HepG2 (cell line): ENCODE results near the gene HDAC4. TPM values are rescaled to one million over a fixed set of nuclear protein-coding genes. Genes with fewer than 3 reads are reported as not detected.

Experiments used
- ATAC-seq: fragments of 200-7000 bp; cut with Tn5 transposase; 3 replicates; pipeline ENCODE4 v1.9.1; 2020; ENCODE audit warnings: mild to moderate bottlenecking, moderate library complexity
- BruUV-seq: library from RNA; stranded (reverse); fragments of 400-500 nt; replicated peaks from 2 replicates; lab custom pipeline; 2021; lab: Mats Ljungman, UMichigan
- CTCF ChIA-PET: fragments of 300-600 bp; formaldehyde crosslinking; extraction: SDS; loops from one replicate; lab custom pipeline; 2021; ENCODE audit warnings: low total read pairs, inconsistent platforms, low intra/inter-chr PET ratio; lab: Yijun Ruan, JAX
- POLR2A ChIA-PET: fragments of 350-600 bp; sonication (Branson Sonifier 250); formaldehyde crosslinking; loops from one replicate; lab custom pipeline; 2020; ENCODE audit warnings: antibody characterized with exemption, inconsistent platforms; lab: Yijun Ruan, JAX
- DNase-seq: peaks from one replicate; pipeline ENCODE4 v3.0.0-alpha.2; 2015; ENCODE audit warnings: low spot score
- FAIRE-seq: peaks from 3 replicates; lab custom pipeline; 2011; peaks lifted over from hg19 to GRCh38; lab: Jason Lieb, UNC
- H2AFZ ChIP-seq: one replicate; pipeline ENCODE4 v1.6.1; 2011; ENCODE audit warnings: low read length, inconsistent platforms
- H3K27ac ChIP-seq: fragments of 300-600 bp; 3 replicates; pipeline ENCODE4 v1.8.0; 2011; ENCODE audit warnings: mixed run types, mild to moderate bottlenecking, mixed read lengths, low read length, inconsistent platforms; ENCODE audit not compliant: insufficient read depth; ENCODE audit errors: extremely low read length
- H3K27me3 ChIP-seq, 2 experiments: fragments of 200-600 bp in 1 of 2; 2 replicates in 1 of 2; 3 replicates in 1 of 2; pipeline versions ENCODE4 v1.6.0 to v1.8.0; 2011; ENCODE audit warnings: low read length in 2 of 2, mild to moderate bottlenecking in 2 of 2, moderate library complexity in 2 of 2, inconsistent platforms in 1 of 2; ENCODE audit not compliant: insufficient read depth in 2 of 2, control insufficient read depth in 1 of 2
- H3K36me3 ChIP-seq, 2 experiments: fragments of 200-600 bp in 1 of 2; replicated peaks in 1 of 2; 2 replicates in 1 of 2; 3 replicates in 1 of 2; pipeline versions ENCODE4 v1.5.1 to v1.8.0; 2011; ENCODE audit warnings: low read length in 2 of 2, inconsistent platforms in 1 of 2; ENCODE audit not compliant: insufficient read depth in 2 of 2, control insufficient read depth in 1 of 2
- H3K4me1 ChIP-seq: 2 replicates; pipeline ENCODE4 v1.5.1; 2012; ENCODE audit warnings: low read length, inconsistent platforms; ENCODE audit not compliant: insufficient read depth
- H3K4me2 ChIP-seq: 2 replicates; pipeline ENCODE4 v1.6.0; 2011; ENCODE audit warnings: low read depth, low read length, inconsistent platforms
- H3K4me3 ChIP-seq, 3 experiments: fragments of 200-600 bp in 1 of 3; sonication (generic), shearing (Covaris generic) in 1 of 3; replicated peaks in 1 of 3; 2 replicates each; pipeline ENCODE4 v1.5.1; 2011 to 2016; ENCODE audit warnings: low read length in 3 of 3, inconsistent platforms in 2 of 3, low read depth in 2 of 3, mild to moderate bottlenecking in 2 of 3, control low read depth in 1 of 3, mixed read lengths in 1 of 3; ENCODE audit not compliant: insufficient read depth in 1 of 3
- H3K79me2 ChIP-seq: one replicate; pipeline ENCODE4 v1.6.1; 2011; ENCODE audit warnings: low read length, inconsistent platforms; ENCODE audit not compliant: insufficient read depth
- H3K9ac ChIP-seq: 2 replicates; pipeline ENCODE4 v1.6.0; 2011; ENCODE audit warnings: mild to moderate bottlenecking, low read depth, low read length, inconsistent platforms; ENCODE audit not compliant: insufficient read depth
- H3K9me3 ChIP-seq: 2 replicates; pipeline ENCODE4 v1.5.1; 2012; ENCODE audit warnings: mild to moderate bottlenecking, low read length
- H4K20me1 ChIP-seq: 2 replicates; pipeline ENCODE4 v1.6.0; 2011; ENCODE audit warnings: inconsistent platforms, mild to moderate bottlenecking, low read length, moderate library complexity; ENCODE audit not compliant: insufficient read depth
- CENPT ChIP-seq: sonication (generic); formaldehyde crosslinking; IDR thresholded peaks from 2 replicates; pipeline ENCODE4 v1.8.0; 2022; ENCODE audit warnings: low read depth, mild to moderate bottlenecking, moderate library complexity, missing genetic modification reagents
- CHD2 ChIP-seq: IDR thresholded peaks from 2 replicates; pipeline ENCODE4 v1.6.1; 2011; ENCODE audit warnings: low read depth, low read length, improper control_type of control experiment
- KDM2A ChIP-seq: sonication (generic); formaldehyde crosslinking; IDR thresholded peaks from 2 replicates; pipeline ENCODE4 v1.4.0; 2020; ENCODE audit warnings: low read depth, missing genetic modification reagents, borderline replicate concordance
- MBD4 ChIP-seq: IDR thresholded peaks from 2 replicates; pipeline ENCODE4 v1.6.1; 2012; ENCODE audit warnings: low read length, inconsistent platforms, borderline replicate concordance
- NFKB2 ChIP-seq: sonication (generic); formaldehyde crosslinking; IDR thresholded peaks from 2 replicates; pipeline ENCODE4 v1.4.0; 2020; ENCODE audit warnings: missing genetic modification reagents, borderline replicate concordance
- SUZ12 ChIP-seq: fragments of 150-350 bp; IDR thresholded peaks from 2 replicates; pipeline ENCODE4 v1.6.1; 2014; ENCODE audit warnings: low read depth, low read length
- TCF7 ChIP-seq: sonication (generic); IDR thresholded peaks from 2 replicates; pipeline ENCODE4 v1.6.1; 2016; ENCODE audit warnings: antibody characterized with exemption, low read depth
- YEATS4 ChIP-seq: sonication (generic); formaldehyde crosslinking; IDR thresholded peaks from 2 replicates; pipeline ENCODE4 v1.4.0; 2020; ENCODE audit warnings: missing genetic modification reagents, borderline replicate concordance
- ZFP90 ChIP-seq: sonication (generic); formaldehyde crosslinking; IDR thresholded peaks from 2 replicates; pipeline ENCODE4 v1.8.0; 2022; ENCODE audit warnings: missing genetic modification reagents, mild to moderate bottlenecking, inconsistent platforms, borderline replicate concordance
- ZFYVE20 ChIP-seq: sonication (generic); formaldehyde crosslinking; IDR thresholded peaks from 2 replicates; pipeline ENCODE4 v1.8.0; 2023; ENCODE audit warnings: low read depth, mild to moderate bottlenecking, moderate library complexity, missing genetic modification reagents, borderline replicate concordance
- ZNF10 ChIP-seq: sonication (generic); formaldehyde crosslinking; IDR thresholded peaks from 2 replicates; pipeline ENCODE4 v1.4.0; 2020; ENCODE audit warnings: mild to moderate bottlenecking, low read depth, missing genetic modification reagents, borderline replicate concordance
- ZNF780A ChIP-seq: sonication (generic); formaldehyde crosslinking; IDR thresholded peaks from 2 replicates; pipeline ENCODE4 v1.8.0; 2022; ENCODE audit warnings: mild to moderate bottlenecking, missing genetic modification reagents, moderate library complexity
- WGBS: methylation state at CpG from one replicate; pipeline ENCODE4 v1.1.6; 2017; ENCODE audit warnings: low lambda C conversion rate; 5-methylcytosine and 5-hydroxymethylcytosine counted together
- in situ Hi-C: cut with HindIII; loops from 2 replicates; pipeline ENCODE4 v1.10.0; 2017; ENCODE audit warnings: low pct_unique_long_range_greater_than_20kb; ENCODE audit not compliant: extremely low pct_ligation_motif_present
- intact Hi-C: fragments of 100-400 bp; cut with micrococcal nuclease; formaldehyde crosslinking; loops from one replicate; pipeline ENCODE4 v1.10.0; 2022; ENCODE audit not compliant: unreplicated experiment
- polyA plus RNA-seq, 8 experiments: library from polyadenylated mRNA; depleted of rRNA in 3 of 8; stranded (reverse) in 7 of 8; unstranded in 1 of 8; fragments of >200 nt; fragmentation: Illumina TruSeq in 4 of 8; extraction: Trizol in 4 of 8; gene quantifications; 2 replicates each; pipeline versions ENCODE4 v1.2.1 to v1.2.3, GENCODE V29; 2011 to 2016; ENCODE audit warnings: low read depth in 4 of 8, missing spikeins in 1 of 8, mixed read lengths in 1 of 8; ENCODE audit not compliant: insufficient read depth in 1 of 8
- total RNA-seq, 5 experiments: library from RNA; depleted of rRNA; stranded (reverse); fragments of >200 nt; fragmentation: Illumina TruSeq; extraction: Trizol; gene quantifications; 2 replicates each; pipeline ENCODE4 v1.2.3, GENCODE V29; 2016; ENCODE audit warnings: low read depth in 1 of 5
- TF ChIP-seq, protein P1 (sequence below): sonication (generic); formaldehyde crosslinking; IDR thresholded peaks from 2 replicates; pipeline ENCODE4 v1.8.1; 2023; ENCODE audit warnings: missing genetic modification reagents, mild to moderate bottlenecking, borderline replicate concordance
- TF ChIP-seq, protein P2 (sequence below): sonication (generic); formaldehyde crosslinking; IDR thresholded peaks from 2 replicates; pipeline ENCODE4 v1.8.0; 2022; ENCODE audit warnings: missing genetic modification reagents, mild to moderate bottlenecking, borderline replicate concordance
- TF ChIP-seq, protein P3 (sequence below): sonication (generic); formaldehyde crosslinking; conservative IDR thresholded peaks from 2 replicates; pipeline ENCODE4 v1.8.0; 2022; ENCODE audit warnings: low read depth, missing genetic modification reagents
- TF ChIP-seq, protein P4 (sequence below): sonication (generic); formaldehyde crosslinking; IDR thresholded peaks from 2 replicates; pipeline ENCODE4 v1.5.0; 2020; ENCODE audit warnings: mild to moderate bottlenecking, missing genetic modification reagents, borderline replicate concordance

The HDAC4 gene
- total and polyA plus RNA-seq, 2 of the 13 experiments (the other 11 are each of a cell fraction or from before 2014, with no cell fraction given), result 10.1 to 11.5 TPM

DNA sequence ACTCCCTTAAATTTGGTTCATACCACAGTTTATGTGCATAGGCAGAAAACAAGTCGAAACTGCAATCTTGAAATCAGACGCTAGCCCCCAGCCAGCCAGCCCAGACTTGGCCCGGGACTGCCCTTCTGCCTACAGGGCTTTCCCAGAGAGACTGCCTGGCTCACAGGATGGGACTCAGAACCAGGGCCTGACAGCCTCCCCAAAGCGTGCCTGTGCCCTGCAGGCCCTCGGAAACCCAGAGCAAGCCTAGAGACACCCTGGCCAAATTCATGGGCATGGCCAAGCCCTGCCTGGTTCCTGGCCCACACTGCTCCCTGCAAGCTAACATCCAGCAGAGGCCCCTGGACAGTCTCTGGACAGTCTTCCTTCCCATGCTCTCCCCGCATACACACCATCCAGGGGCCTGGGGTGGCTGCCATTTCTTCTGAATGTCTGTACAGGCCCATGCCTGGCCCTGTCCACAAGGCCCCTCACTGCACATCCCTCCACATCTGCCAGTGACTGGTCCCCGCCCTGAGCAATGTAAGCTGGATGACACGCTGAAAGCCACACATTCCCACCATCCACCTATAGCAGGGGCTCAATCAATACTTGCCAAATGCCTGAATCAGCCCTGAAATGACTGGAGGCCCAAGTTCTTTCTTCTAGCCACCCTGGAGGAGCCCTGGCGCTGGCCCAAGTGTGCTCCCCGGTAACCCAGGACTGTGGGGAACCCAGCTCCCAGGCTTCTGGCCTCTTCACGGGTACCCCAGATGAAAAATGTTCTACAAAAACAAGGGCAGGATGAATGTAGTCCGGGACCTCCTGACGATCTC lies 73.1 kb downstream of the HDAC4 start (continued):
- TF ChIP-seq NFKB2, result no peak
- TF ChIP-seq MBD4, result no peak
- no peak for TF ChIP-seq ZNF10 (CRISPR knock-in tag)

DNA sequence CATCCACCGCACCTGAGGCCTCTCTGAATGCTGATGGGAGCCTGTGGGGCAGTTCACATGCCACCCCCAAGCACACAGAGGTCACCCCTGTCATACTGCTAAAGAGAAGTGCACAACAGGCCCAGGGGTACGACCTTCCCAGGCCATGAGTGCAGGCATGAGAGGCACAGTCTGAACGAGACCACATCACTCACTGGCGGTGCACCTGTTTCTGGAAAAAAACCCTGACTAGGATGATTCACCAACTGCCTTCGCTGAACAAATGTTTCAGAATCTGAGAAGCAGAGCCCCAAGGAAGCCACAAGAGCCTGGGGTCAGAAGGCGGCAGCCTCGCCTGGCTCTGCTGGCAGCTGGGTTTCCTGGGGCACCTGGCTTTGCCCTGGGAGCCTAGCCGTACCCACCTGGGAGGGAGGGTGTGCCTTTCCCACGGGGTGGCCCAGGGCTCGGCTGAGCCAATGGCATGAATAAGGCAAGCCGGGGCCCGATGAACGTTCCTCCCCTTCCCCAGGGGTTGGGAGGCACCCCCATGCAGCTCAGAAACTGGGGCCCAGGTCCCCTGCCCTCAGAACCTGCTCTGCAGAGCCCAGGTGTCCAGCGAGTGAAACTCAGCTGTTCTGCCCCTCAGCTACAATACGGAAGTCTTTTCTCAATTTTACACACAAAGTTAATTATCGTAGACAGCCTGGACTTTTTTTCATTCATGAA lies 73.8 kb downstream of the HDAC4 start:
- no TSS peak for BruUV-seq
- Histone ChIP-seq H3K27ac (no peak overlapping the region), H3K79me2 (peaks cover 43% of the 10 kb centered on the region), H2AFZ (no peak overlapping the region), H3K4me2 (no peak overlapping the region), H3K9ac (no peak overlapping the region), H3K36me3 (peaks cover 0 to 3% of the 10 kb centered on the region in 2 experiments; a peak in 4 of 5 replicates), H3K27me3 (no peaks in the 10 kb centered on the region), H3K4me1 (peaks cover 14% of the 10 kb centered on the region; the same call in 1 of the 2 replicates), H3K4me3 (no peak overlapping the region), H4K20me1 (peaks cover 13% of the 10 kb centered on the region; the same call in 1 of the 2 replicates), H3K9me3 (no peaks in the 10 kb centered on the region)
- ATAC-seq, result no peak
- WGBS, result 96% methylated on average over 8 of the region's 16 CpGs
- intact Hi-C loops, result no loop called here
- ChIA-PET POLR2A (no interaction called here), CTCF (no interaction called here)
- FAIRE-seq, result no peak
- DNase-seq, result no peak
- in situ Hi-C loops, result no loop called here
- TF ChIP-seq, protein P1, sequence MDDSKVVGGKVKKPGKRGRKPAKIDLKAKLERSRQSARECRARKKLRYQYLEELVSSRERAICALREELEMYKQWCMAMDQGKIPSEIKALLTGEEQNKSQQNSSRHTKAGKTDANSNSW (CRISPR knock-in tag), result no peak
- TF ChIP-seq TCF7 (no peak), CHD2 (no peak), KDM2A (CRISPR knock-in tag) (no peak), CENPT (CRISPR knock-in tag) (no peak), ZFYVE20 (CRISPR knock-in tag) (no peak), ZFP90 (no peak), SUZ12 (no peak), ZNF780A (no peak), MBD4 (no peak), YEATS4 (no peak)
- TF ChIP-seq, protein P2, sequence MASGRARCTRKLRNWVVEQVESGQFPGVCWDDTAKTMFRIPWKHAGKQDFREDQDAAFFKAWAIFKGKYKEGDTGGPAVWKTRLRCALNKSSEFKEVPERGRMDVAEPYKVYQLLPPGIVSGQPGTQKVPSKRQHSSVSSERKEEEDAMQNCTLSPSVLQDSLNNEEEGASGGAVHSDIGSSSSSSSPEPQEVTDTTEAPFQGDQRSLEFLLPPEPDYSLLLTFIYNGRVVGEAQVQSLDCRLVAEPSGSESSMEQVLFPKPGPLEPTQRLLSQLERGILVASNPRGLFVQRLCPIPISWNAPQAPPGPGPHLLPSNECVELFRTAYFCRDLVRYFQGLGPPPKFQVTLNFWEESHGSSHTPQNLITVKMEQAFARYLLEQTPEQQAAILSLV (CRISPR knock-in tag), result no peak
- TF ChIP-seq, protein P3, sequence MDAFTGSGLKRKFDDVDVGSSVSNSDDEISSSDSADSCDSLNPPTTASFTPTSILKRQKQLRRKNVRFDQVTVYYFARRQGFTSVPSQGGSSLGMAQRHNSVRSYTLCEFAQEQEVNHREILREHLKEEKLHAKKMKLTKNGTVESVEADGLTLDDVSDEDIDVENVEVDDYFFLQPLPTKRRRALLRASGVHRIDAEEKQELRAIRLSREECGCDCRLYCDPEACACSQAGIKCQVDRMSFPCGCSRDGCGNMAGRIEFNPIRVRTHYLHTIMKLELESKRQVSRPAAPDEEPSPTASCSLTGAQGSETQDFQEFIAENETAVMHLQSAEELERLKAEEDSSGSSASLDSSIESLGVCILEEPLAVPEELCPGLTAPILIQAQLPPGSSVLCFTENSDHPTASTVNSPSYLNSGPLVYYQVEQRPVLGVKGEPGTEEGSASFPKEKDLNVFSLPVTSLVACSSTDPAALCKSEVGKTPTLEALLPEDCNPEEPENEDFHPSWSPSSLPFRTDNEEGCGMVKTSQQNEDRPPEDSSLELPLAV (CRISPR knock-in tag), result no peak
- TF ChIP-seq, protein P4, sequence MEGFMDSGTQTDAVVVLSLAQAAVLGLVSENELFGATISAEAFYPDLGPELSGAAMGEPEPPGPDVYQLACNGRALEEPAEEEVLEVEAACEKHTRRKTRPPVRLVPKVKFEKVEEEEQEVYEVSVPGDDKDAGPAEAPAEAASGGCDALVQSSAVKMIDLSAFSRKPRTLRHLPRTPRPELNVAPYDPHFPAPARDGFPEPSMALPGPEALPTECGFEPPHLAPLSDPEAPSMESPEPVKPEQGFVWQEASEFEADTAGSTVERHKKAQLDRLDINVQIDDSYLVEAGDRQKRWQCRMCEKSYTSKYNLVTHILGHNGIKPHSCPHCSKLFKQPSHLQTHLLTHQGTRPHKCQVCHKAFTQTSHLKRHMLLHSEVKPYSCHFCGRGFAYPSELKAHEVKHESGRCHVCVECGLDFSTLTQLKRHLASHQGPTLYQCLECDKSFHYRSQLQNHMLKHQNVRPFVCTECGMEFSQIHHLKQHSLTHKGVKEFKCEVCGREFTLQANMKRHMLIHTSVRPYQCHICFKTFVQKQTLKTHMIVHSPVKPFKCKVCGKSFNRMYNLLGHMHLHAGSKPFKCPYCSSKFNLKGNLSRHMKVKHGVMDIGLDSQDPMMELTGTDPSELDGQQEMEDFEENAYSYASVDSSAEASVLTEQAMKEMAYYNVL, result no peak
